Measurements from ENCODE around the gene NDST3. TPM values are rescaled to one million over a fixed set of nuclear protein-coding genes. Genes with fewer than 3 reads are reported as not detected.

Gene NDST3
- total RNA-seq, 1 experiment from 2014 or later: not detected

GRCh38 chr4:118077767-118078105, 43.5 kb downstream of the NDST3 start:
- Histone ChIP-seq H3K4me1 (ENCODE audit: control insufficient read depth, insufficient read depth, low read length) (no peaks in the 10 kb centered on the region), H3K9me3 (ENCODE audit: control insufficient read depth, insufficient read depth, low read depth, low read length) (no peaks in the 10 kb centered on the region), H3K27me3 (ENCODE audit: control insufficient read depth, insufficient read depth, low read length) (no peaks in the 10 kb centered on the region), H3K4me3 (ENCODE audit: low read depth in 2 of 2, low read length in 2 of 2) (no peak overlapping the region), H3K36me3 (ENCODE audit: control insufficient read depth, insufficient read depth, low read length) (no peaks in the 10 kb centered on the region), H3K27ac (ENCODE audit: low read length) (no peak overlapping the region)
- ChIA-PET POLR2A (no interaction called here), CTCF (no interaction called here)
- DNase-seq (ENCODE audit: low read depth, low spot score) (no peak), ATAC-seq (no peak)
- intact Hi-C loops (cut with micrococcal nuclease; ENCODE audit: unreplicated experiment) (loop anchor here (10.0 kb wide), 1 partner anchor 147 kb away; no protein-coding TSS in a partner anchor), in situ Hi-C loops (cut with HindIII; ENCODE audit: low pct_unique_long_range_greater_than_20kb, low sequenced_read_pairs) (no loop called here)
- BruUV-seq (replicated peaks): no TSS peak
- no peak for TF ChIP-seq POLR2AphosphoS5 (IDR thresholded peaks at IDR 0.05; ENCODE audit: low read depth, low read length)
- TF ChIP-seq SIN3A (IDR thresholded peaks at IDR 0.05; ENCODE audit: borderline replicate concordance, insufficient read depth, low read depth, low read length): no peak
- no peak for TF ChIP-seq CTCF (IDR thresholded peaks at IDR 0.05)
- no peak for TF ChIP-seq TCF7L2 (IDR thresholded peaks at IDR 0.05; ENCODE audit: low read depth, low read length)
- TF ChIP-seq REST (IDR thresholded peaks at IDR 0.05; ENCODE audit: insufficient read depth in 1 of 2, low read depth in 2 of 2, low read length in 1 of 2): no peak

GRCh38 chr4:118081434-118081833, 47.1 kb downstream of the NDST3 start:
- intact Hi-C loops (cut with micrococcal nuclease; ENCODE audit: unreplicated experiment) (no loop called here), in situ Hi-C loops (cut with HindIII; ENCODE audit: low pct_unique_long_range_greater_than_20kb, low sequenced_read_pairs) (no loop called here)
- no peak for DNase-seq (ENCODE audit: low read depth, low spot score)
- ChIA-PET POLR2A (no interaction called here), CTCF (no interaction called here)
- no peaks in the 10 kb centered on the region for H3K4me1 ChIP-seq (ENCODE audit: control insufficient read depth, insufficient read depth, low read length)
- H3K27me3 ChIP-seq (ENCODE audit: control insufficient read depth, insufficient read depth, low read length): no peaks in the 10 kb centered on the region
- ATAC-seq: no peak
- TF ChIP-seq TCF7L2 (IDR thresholded peaks at IDR 0.05; ENCODE audit: low read depth, low read length): no peak
- TF ChIP-seq SIN3A (IDR thresholded peaks at IDR 0.05; ENCODE audit: borderline replicate concordance, insufficient read depth, low read depth, low read length): no peak
- no peak for TF ChIP-seq REST (IDR thresholded peaks at IDR 0.05; ENCODE audit: insufficient read depth in 1 of 2, low read depth in 2 of 2, low read length in 1 of 2)
- TF ChIP-seq POLR2AphosphoS5 (IDR thresholded peaks at IDR 0.05; ENCODE audit: low read depth, low read length): no peak
- no peak for TF ChIP-seq CTCF (IDR thresholded peaks at IDR 0.05)
- no peaks in the 10 kb centered on the region for H3K36me3 ChIP-seq (ENCODE audit: control insufficient read depth, insufficient read depth, low read length)
- no peak overlapping the region for H3K4me3 ChIP-seq (ENCODE audit: low read depth in 2 of 2, low read length in 2 of 2)
- H3K9me3 ChIP-seq (ENCODE audit: control insufficient read depth, insufficient read depth, low read depth, low read length): no peaks in the 10 kb centered on the region
- H3K27ac ChIP-seq (ENCODE audit: low read length): no peak overlapping the region
- no TSS peak for BruUV-seq (replicated peaks)

Measured in Panc1 (cell line).